Osteoblast (primary cell): ENCODE data around the gene SNX24. TPM values are rescaled to one million over a fixed set of nuclear protein-coding genes. Genes with fewer than 3 reads are reported as not detected.
"Not testable (repeated sequence)": the region's sequence is repeated elsewhere in the genome, so short reads cannot be mapped to it uniquely, and the experiment has no call there.

Source experiments
- DNase-seq: peaks from one replicate; pipeline ENCODE4 v3.0.0; 2011; ENCODE audit warnings: low spot score, mixed read lengths; ENCODE audit not compliant: insufficient read length; ENCODE audit errors: missing footprints
- H2AFZ ChIP-seq: 2 replicates; pipeline ENCODE4 v1.6.0; 2011; ENCODE audit warnings: mild to moderate bottlenecking, low read length
- H3K27ac ChIP-seq: 2 replicates; pipeline ENCODE4 v1.5.1; 2011; ENCODE audit warnings: mild to moderate bottlenecking, low read depth, low read length, moderate library complexity
- H3K27me3 ChIP-seq: 2 replicates; pipeline ENCODE4 v1.6.0; 2012; ENCODE audit warnings: mild to moderate bottlenecking, control low read depth, inconsistent platforms, low read length, moderate library complexity; ENCODE audit not compliant: insufficient read depth
- H3K36me3 ChIP-seq: 2 replicates; pipeline ENCODE4 v1.5.1; 2011; ENCODE audit warnings: mild to moderate bottlenecking, low read length, control low read depth, moderate library complexity; ENCODE audit not compliant: insufficient read depth
- H3K4me1 ChIP-seq: 2 replicates; pipeline ENCODE4 v1.5.1; 2011; ENCODE audit warnings: mild to moderate bottlenecking, low read length, control low read depth, moderate library complexity; ENCODE audit not compliant: insufficient read depth
- H3K4me2 ChIP-seq: 2 replicates; pipeline ENCODE4 v1.6.0; 2011; ENCODE audit warnings: mild to moderate bottlenecking, low read length; ENCODE audit not compliant: insufficient read depth
- H3K4me3 ChIP-seq: fragments of 200-600 bp; sonication (generic); 3 replicates; pipeline ENCODE4 v1.5.1; 2012; ENCODE audit warnings: mild to moderate bottlenecking, low read length, inconsistent platforms; ENCODE audit not compliant: insufficient read depth
- H3K79me2 ChIP-seq: 2 replicates; pipeline ENCODE4 v1.6.0; 2012; ENCODE audit warnings: mild to moderate bottlenecking, low read length, control low read depth, inconsistent platforms; ENCODE audit not compliant: insufficient read depth
- H3K9me3 ChIP-seq: 2 replicates; pipeline ENCODE4 v1.5.1; 2011; ENCODE audit warnings: low read depth, low read length, control low read depth
- H4K20me1 ChIP-seq: 2 replicates; pipeline ENCODE4 v1.6.0; 2012; ENCODE audit warnings: mild to moderate bottlenecking, low read length, control low read depth; ENCODE audit not compliant: insufficient read depth
- CTCF ChIP-seq: IDR thresholded peaks from 2 replicates; pipeline ENCODE4 v1.5.1; 2011; ENCODE audit warnings: mild to moderate bottlenecking, low read depth, low read length, moderate library complexity; ENCODE audit errors: extremely low read depth
- total RNA-seq: library from RNA; depleted of rRNA; stranded (reverse); fragments of >200 nt; gene quantifications from 2 replicates; pipeline ENCODE4 v1.2.3, GENCODE V29; 2012

The SNX24 gene
- total RNA-seq, 1 donor: 26.4 TPM

- peak; percentile 84 for DNase-seq
- Histone ChIP-seq H3K27ac (peak overlapping the region; percentile 72), H3K27me3 (no peaks in the 10 kb centered on the region), H2AFZ (peak overlapping the region; percentile 39), H3K9me3 (no peaks in the 10 kb centered on the region), H3K4me1 (peaks cover 27% of the 10 kb centered on the region), H3K36me3 (no peaks in the 10 kb centered on the region), H3K79me2 (peaks cover 37% of the 10 kb centered on the region), H3K4me3 (peak overlapping the region; percentile 87), H3K4me2 (peak overlapping the region; percentile 90), H4K20me1 (peaks cover 2% of the 10 kb centered on the region)
- TF ChIP-seq CTCF: no peak
Measured at GRCh38 chr5:122846051-122846550, 688 bp downstream of the SNX24 start.

GRCh38 chr5:122847687-122848081 lies 2.3 kb downstream of the SNX24 start:
- Histone ChIP-seq H3K79me2 (peaks cover 48% of the 10 kb centered on the region), H3K9me3 (no peaks in the 10 kb centered on the region), H3K36me3 (no peaks in the 10 kb centered on the region), H3K4me3 (no peak overlapping the region), H3K4me2 (no peak overlapping the region), H4K20me1 (peaks cover 5% of the 10 kb centered on the region), H2AFZ (no peak overlapping the region), H3K27ac (no peak overlapping the region), H3K4me1 (peaks cover 24% of the 10 kb centered on the region), H3K27me3 (no peaks in the 10 kb centered on the region)
- no peak for TF ChIP-seq CTCF
- no peak for DNase-seq

- peak; percentile 51 for DNase-seq
- TF ChIP-seq CTCF: no peak
- H3K36me3 ChIP-seq: no peaks in the 10 kb centered on the region
- peaks cover 50% of the 10 kb centered on the region for H3K79me2 ChIP-seq
- H3K27me3 ChIP-seq: no peaks in the 10 kb centered on the region
- H3K27ac ChIP-seq: no peak overlapping the region
- H3K4me2 ChIP-seq: no peak overlapping the region
- peaks cover 5% of the 10 kb centered on the region for H4K20me1 ChIP-seq
- H2AFZ ChIP-seq: no peak overlapping the region
- H3K9me3 ChIP-seq: no peaks in the 10 kb centered on the region
- H3K4me3 ChIP-seq: no peak overlapping the region
- H3K4me1 ChIP-seq: peaks cover 16% of the 10 kb centered on the region
Measured at GRCh38 chr5:122849771-122850170, 4.4 kb downstream of the SNX24 start.

- H3K79me2 ChIP-seq: peaks cover 43% of the 10 kb centered on the region
- not testable (repeated sequence) for DNase-seq
Measured at GRCh38 chr5:122857538-122857937, 12.1 kb downstream of the SNX24 start.

More at GRCh38 chr5:122857538-122857937, 12.1 kb downstream of the SNX24 start:
- H3K4me2 ChIP-seq, H3K27me3 ChIP-seq, H2AFZ ChIP-seq, H3K4me1 ChIP-seq, H3K9me3 ChIP-seq, H3K4me3 ChIP-seq, H3K36me3 ChIP-seq, H3K27ac ChIP-seq: not testable (repeated sequence)
- H4K20me1 ChIP-seq: peaks cover 16% of the 10 kb centered on the region
